OCI-LY1 (cell line): ENCODE measurements around the gene LDLR.
"Not testable (repeated sequence)": the region's sequence is repeated elsewhere in the genome, so short reads cannot be mapped to it uniquely, and the experiment has no call there.

Experiments
- H2AFZ ChIP-seq: fragments of 200-600 bp; sonication (generic), shearing (Covaris generic); 2 replicates; pipeline ENCODE4 v1.6.0; 2014; ENCODE audit warnings: antibody characterized with exemption, mild to moderate bottlenecking, low read length
- H3F3A ChIP-seq: fragments of 200-600 bp; sonication (generic), shearing (Covaris generic); 2 replicates; pipeline ENCODE4 v1.6.0; 2014; ENCODE audit warnings: mild to moderate bottlenecking, antibody characterized with exemption, low read length, moderate library complexity; ENCODE audit not compliant: insufficient read depth
- H3K27ac ChIP-seq: fragments of 200-600 bp; sonication (generic); 2 replicates; pipeline ENCODE4 v1.5.1; 2014; ENCODE audit warnings: low read length, mixed run types, mild to moderate bottlenecking, low read depth; ENCODE audit not compliant: poor library complexity, severe bottlenecking
- H3K27me3 ChIP-seq: fragments of 200-600 bp; sonication (generic); 2 replicates; pipeline ENCODE4 v1.6.0; 2014; ENCODE audit warnings: antibody characterized with exemption, mild to moderate bottlenecking, low read length, moderate library complexity; ENCODE audit not compliant: insufficient read depth
- H3K36me3 ChIP-seq: fragments of 200-600 bp; sonication (generic); 2 replicates; pipeline ENCODE4 v1.6.1; 2014; ENCODE audit warnings: mild to moderate bottlenecking, antibody characterized with exemption, low read length, moderate library complexity, mixed read lengths; ENCODE audit not compliant: insufficient read depth
- H3K4me1 ChIP-seq: fragments of 200-600 bp; sonication (generic); 2 replicates; pipeline ENCODE4 v1.5.1; 2014; ENCODE audit warnings: mild to moderate bottlenecking, low read length, moderate library complexity; ENCODE audit not compliant: insufficient read depth, severe bottlenecking
- H3K4me2 ChIP-seq: fragments of 200-600 bp; sonication (generic), shearing (Covaris generic); 2 replicates; pipeline ENCODE4 v1.6.1; 2014; ENCODE audit warnings: low read length
- H3K4me3 ChIP-seq: fragments of 200-600 bp; sonication (generic); 2 replicates; pipeline ENCODE4 v1.5.1; 2014; ENCODE audit warnings: low read length, low read depth, mild to moderate bottlenecking, mixed read lengths; ENCODE audit not compliant: poor library complexity, severe bottlenecking
- H3K79me2 ChIP-seq: fragments of 200-600 bp; shearing (Covaris generic); 2 replicates; pipeline ENCODE4 v1.6.1; 2016; ENCODE audit warnings: mixed run types, low read length, mixed read lengths; ENCODE audit not compliant: insufficient read depth
- H3K9ac ChIP-seq: fragments of 200-600 bp; sonication (generic), shearing (Covaris generic); 2 replicates; pipeline ENCODE4 v1.6.1; 2014; ENCODE audit warnings: mild to moderate bottlenecking, low read length, mixed read lengths
- H3K9me2 ChIP-seq: fragments of 200-600 bp; sonication (generic), shearing (Covaris generic); 2 replicates; pipeline ENCODE4 v1.6.1; 2014; ENCODE audit warnings: low read depth, mild to moderate bottlenecking, low read length, mixed read lengths
- H3K9me3 ChIP-seq: fragments of 200-600 bp; shearing (Covaris generic); 2 replicates; pipeline ENCODE4 v1.6.1; 2014; ENCODE audit warnings: low read length, mixed read lengths
- H4K20me1 ChIP-seq: fragments of 200-600 bp; sonication (generic), shearing (Covaris generic); 2 replicates; pipeline ENCODE4 v1.6.0; 2016; ENCODE audit warnings: mild to moderate bottlenecking, low read length; ENCODE audit not compliant: insufficient read depth
- EZH2 ChIP-seq: fragments of 200-600 bp; sonication (generic), shearing (Covaris generic); IDR thresholded peaks from 2 replicates; pipeline ENCODE4 v1.8.0; 2017; ENCODE audit warnings: borderline replicate concordance, mixed run types, mild to moderate bottlenecking, antibody characterized with exemption, low read length, moderate library complexity, mixed read lengths
- TF ChIP-seq, protein P1 (sequence below): fragments of 200-600 bp; sonication (generic), shearing (Covaris generic); IDR thresholded peaks from 2 replicates; pipeline ENCODE4 v1.5.1; 2017; ENCODE audit warnings: mild to moderate bottlenecking, antibody characterized with exemption, low read length, moderate library complexity, mixed read lengths

LDLR gene

DNA sequence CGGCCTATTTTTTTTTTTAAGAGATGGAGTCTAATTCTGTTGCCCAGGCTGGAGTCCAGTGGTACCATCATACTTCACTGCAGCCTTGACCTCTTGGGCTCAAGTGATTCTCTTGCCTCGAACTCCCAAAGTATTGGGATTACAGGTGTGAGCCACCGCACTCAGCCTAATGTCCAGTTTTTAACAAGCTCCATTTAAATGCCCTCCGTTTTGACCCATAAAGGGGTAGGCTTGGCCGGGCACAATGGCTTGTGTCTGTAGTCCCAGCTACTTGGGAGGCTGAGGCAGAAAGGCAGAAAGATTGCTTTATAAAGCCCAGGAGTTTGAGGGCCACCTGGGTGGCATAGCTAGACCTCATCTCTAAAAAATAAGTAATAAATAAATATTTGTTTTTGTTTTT is 11.8 kb downstream of the LDLR start:
- peaks cover 94% of the 10 kb centered on the region for H3K36me3 ChIP-seq
- H3K27ac ChIP-seq, result no peak overlapping the region
- no peaks in the 10 kb centered on the region for H3K4me1 ChIP-seq
- no peak overlapping the region for H3K4me3 ChIP-seq
- no peaks in the 10 kb centered on the region for H3K9me2 ChIP-seq
- H3K4me2 ChIP-seq, result no peak overlapping the region
- H4K20me1 ChIP-seq, result 0 out of 2 replicates have a peak, but pooled peaks cover 3% of the 10 kb centered on the region
- peaks cover 38% of the 10 kb centered on the region for H3K79me2 ChIP-seq
- no peak for TF ChIP-seq EZH2
- TF ChIP-seq, protein P1, sequence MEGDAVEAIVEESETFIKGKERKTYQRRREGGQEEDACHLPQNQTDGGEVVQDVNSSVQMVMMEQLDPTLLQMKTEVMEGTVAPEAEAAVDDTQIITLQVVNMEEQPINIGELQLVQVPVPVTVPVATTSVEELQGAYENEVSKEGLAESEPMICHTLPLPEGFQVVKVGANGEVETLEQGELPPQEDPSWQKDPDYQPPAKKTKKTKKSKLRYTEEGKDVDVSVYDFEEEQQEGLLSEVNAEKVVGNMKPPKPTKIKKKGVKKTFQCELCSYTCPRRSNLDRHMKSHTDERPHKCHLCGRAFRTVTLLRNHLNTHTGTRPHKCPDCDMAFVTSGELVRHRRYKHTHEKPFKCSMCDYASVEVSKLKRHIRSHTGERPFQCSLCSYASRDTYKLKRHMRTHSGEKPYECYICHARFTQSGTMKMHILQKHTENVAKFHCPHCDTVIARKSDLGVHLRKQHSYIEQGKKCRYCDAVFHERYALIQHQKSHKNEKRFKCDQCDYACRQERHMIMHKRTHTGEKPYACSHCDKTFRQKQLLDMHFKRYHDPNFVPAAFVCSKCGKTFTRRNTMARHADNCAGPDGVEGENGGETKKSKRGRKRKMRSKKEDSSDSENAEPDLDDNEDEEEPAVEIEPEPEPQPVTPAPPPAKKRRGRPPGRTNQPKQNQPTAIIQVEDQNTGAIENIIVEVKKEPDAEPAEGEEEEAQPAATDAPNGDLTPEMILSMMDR, result no peak
- no peaks in the 10 kb centered on the region for H3K27me3 ChIP-seq
- H2AFZ ChIP-seq, result no peak overlapping the region
- no peaks in the 10 kb centered on the region for H3K9me3 ChIP-seq
- 0 out of 2 replicates have a peak, but pooled peaks cover 4% of the 10 kb centered on the region for H3F3A ChIP-seq
- H3K9ac ChIP-seq, result no peak overlapping the region

DNA sequence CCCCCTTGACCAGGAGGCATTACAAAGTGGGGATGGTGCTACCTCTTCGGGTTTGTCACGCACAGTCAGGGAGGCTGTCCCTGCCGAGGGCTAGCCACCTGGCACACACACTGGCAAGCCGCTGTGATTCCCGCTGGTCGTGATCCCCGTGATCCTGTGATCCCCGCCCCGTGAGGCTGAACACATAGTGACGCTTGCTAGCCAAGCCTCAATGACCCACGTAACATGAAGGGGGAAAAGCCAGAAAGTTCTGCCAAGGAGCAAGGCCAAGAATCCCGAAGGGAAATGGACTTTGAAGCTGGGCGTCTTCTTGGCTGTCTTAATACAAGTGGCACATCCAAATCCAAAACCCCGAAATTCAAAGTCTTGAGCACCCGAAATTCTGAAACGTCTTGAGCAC is 13.7 kb downstream of the LDLR start:
- H3K9me2 ChIP-seq, result no peaks in the 10 kb centered on the region
- no peak for TF ChIP-seq EZH2
- TF ChIP-seq, protein P1, result no peak
- 0 out of 2 replicates have a peak, but pooled peaks cover 3% of the 10 kb centered on the region for H4K20me1 ChIP-seq
- H3K9me3 ChIP-seq, result no peaks in the 10 kb centered on the region
- no peak overlapping the region for H2AFZ ChIP-seq
- H3K4me3 ChIP-seq, result no peak overlapping the region
- no peak overlapping the region for H3K4me2 ChIP-seq
- H3K9ac ChIP-seq, result no peak overlapping the region
- H3K36me3 ChIP-seq, result peaks cover 95% of the 10 kb centered on the region
- H3K27ac ChIP-seq, result no peak overlapping the region
- H3F3A ChIP-seq, result 0 out of 2 replicates have a peak, but pooled peaks cover 4% of the 10 kb centered on the region
- peaks cover 19% of the 10 kb centered on the region for H3K79me2 ChIP-seq
- H3K4me1 ChIP-seq, result no peaks in the 10 kb centered on the region
- no peaks in the 10 kb centered on the region for H3K27me3 ChIP-seq

DNA sequence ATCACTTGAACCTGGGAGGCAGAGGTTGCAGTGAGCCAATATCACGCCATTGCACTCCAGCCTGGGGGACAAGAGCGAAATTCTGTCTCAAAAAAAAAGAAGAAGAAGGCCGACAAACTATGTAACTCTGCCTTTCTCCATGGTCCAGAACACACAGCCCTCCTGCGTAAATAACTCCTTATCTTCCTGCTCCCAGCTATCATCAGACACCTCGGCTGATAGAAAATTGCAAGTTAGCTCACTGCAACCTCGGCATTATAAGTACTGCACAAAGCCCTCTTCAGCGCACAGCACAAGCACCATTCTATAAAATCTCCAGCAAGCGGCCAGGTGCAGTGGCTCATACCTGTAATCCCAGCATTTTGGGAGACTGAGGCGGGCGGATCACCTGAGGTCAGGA is 14.4 kb downstream of the LDLR start:
- not testable (repeated sequence) for H3K9me2 ChIP-seq, H3F3A ChIP-seq, H3K4me2 ChIP-seq, H3K4me1 ChIP-seq, H3K27ac ChIP-seq, H3K27me3 ChIP-seq, H2AFZ ChIP-seq, H3K4me3 ChIP-seq, H4K20me1 ChIP-seq, H3K9me3 ChIP-seq, H3K9ac ChIP-seq
- peaks cover 96% of the 10 kb centered on the region for H3K36me3 ChIP-seq
- H3K79me2 ChIP-seq, result peaks cover 12% of the 10 kb centered on the region

DNA sequence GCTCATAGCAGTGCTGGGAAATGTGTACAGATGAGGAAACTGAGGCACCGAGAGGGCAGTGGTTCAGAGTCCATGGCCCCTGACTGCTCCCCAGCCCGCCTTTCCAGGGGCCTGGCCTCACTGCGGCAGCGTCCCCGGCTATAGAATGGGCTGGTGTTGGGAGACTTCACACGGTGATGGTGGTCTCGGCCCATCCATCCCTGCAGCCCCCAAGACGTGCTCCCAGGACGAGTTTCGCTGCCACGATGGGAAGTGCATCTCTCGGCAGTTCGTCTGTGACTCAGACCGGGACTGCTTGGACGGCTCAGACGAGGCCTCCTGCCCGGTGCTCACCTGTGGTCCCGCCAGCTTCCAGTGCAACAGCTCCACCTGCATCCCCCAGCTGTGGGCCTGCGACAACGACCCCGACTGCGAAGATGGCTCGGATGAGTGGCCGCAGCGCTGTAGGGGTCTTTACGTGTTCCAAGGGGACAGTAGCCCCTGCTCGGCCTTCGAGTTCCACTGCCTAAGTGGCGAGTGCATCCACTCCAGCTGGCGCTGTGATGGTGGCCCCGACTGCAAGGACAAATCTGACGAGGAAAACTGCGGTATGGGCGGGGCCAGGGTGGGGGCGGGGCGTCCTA is 15.9 kb downstream of the LDLR start:
- H3K27me3 ChIP-seq, result no peaks in the 10 kb centered on the region
- no peaks in the 10 kb centered on the region for H3K79me2 ChIP-seq
- H3K9ac ChIP-seq, result no peak overlapping the region
- no peak overlapping the region for H2AFZ ChIP-seq
- no peaks in the 10 kb centered on the region for H4K20me1 ChIP-seq
- peaks cover 95% of the 10 kb centered on the region for H3K36me3 ChIP-seq
- no peaks in the 10 kb centered on the region for H3K9me2 ChIP-seq
- H3K4me2 ChIP-seq, result no peak overlapping the region
- H3K4me1 ChIP-seq, result no peaks in the 10 kb centered on the region
- H3K9me3 ChIP-seq, result no peaks in the 10 kb centered on the region
- no peaks in the 10 kb centered on the region for H3F3A ChIP-seq
- no peak overlapping the region for H3K27ac ChIP-seq
- TF ChIP-seq, protein P1, result no peak
- no peak for TF ChIP-seq EZH2
- H3K4me3 ChIP-seq, result no peak overlapping the region
